Loucy (cell line): Measurements from ENCODE around the gene NOP16.

Experiments
- CTCF ChIP-seq: fragments of 200-600 bp; sonication (generic); conservative IDR thresholded peaks from 2 replicates; pipeline ENCODE4 v1.5.1; 2014; ENCODE audit warnings: mild to moderate bottlenecking, antibody characterized with exemption, low read length
- EZH2phosphoT487 ChIP-seq: fragments of 200-600 bp; IDR thresholded peaks from 2 replicates; pipeline ENCODE4 v1.6.1; 2018; ENCODE audit warnings: antibody characterized with exemption, mild to moderate bottlenecking, moderate library complexity, borderline replicate concordance

GRCh38 chr5:176388444-176389134 is at the start of gene NOP16, which contains the start of gene HIGD2A:
- no peak for TF ChIP-seq CTCF
- no peak for TF ChIP-seq EZH2phosphoT487
